Natural killer cell (primary cell): Measurements from ENCODE around the gene DDX1. TPM values are rescaled to one million over a fixed set of nuclear protein-coding genes. Genes with fewer than 3 reads are reported as not detected.

Experiments
- ATAC-seq, 3 donors: fragments of 150-1000 bp in 2 of 3; fragments of 200-7000 bp in 1 of 3; cut with Tn5 transposase; 1 replicate in 1 of 3; 2 replicates in 2 of 3; pipeline ENCODE4 v1.10.0; 2021; ENCODE audit warnings: mild to moderate bottlenecking in 2 of 3, moderate library complexity in 2 of 3
- DNase-seq, 2 donors: peaks; one replicate each; pipeline versions ENCODE4 v3.0.0 to v3.0.0-alpha.2; 2013 to 2021; ENCODE audit warnings: mixed read lengths in 1 of 2
- H3K27ac ChIP-seq: one replicate; pipeline ENCODE4 v1.5.1; 2013; ENCODE audit warnings: mild to moderate bottlenecking, low read length
- H3K27me3 ChIP-seq: one replicate; pipeline ENCODE4 v1.6.1; 2013; ENCODE audit warnings: low read length; ENCODE audit not compliant: control insufficient read depth, insufficient read depth
- H3K36me3 ChIP-seq: one replicate; pipeline ENCODE4 v1.6.1; 2013; ENCODE audit warnings: low read length; ENCODE audit not compliant: control insufficient read depth, insufficient read depth
- H3K4me1 ChIP-seq: one replicate; pipeline ENCODE4 v1.6.1; 2013; ENCODE audit warnings: low read length; ENCODE audit not compliant: control insufficient read depth, insufficient read depth
- H3K4me3 ChIP-seq: one replicate; pipeline ENCODE4 v1.5.1; 2013; ENCODE audit warnings: low read length
- H3K9me3 ChIP-seq: one replicate; pipeline ENCODE4 v1.6.1; 2013; ENCODE audit warnings: low read length; ENCODE audit not compliant: control insufficient read depth, insufficient read depth
- H3K27ac Mint-ChIP-seq, 2 donors: one replicate each; pipeline ENCODE4 v1.8.0; 2022; ENCODE audit warnings: mild to moderate bottlenecking in 2 of 2, mixed read lengths in 2 of 2, moderate library complexity in 1 of 2
- H3K27me3 Mint-ChIP-seq, 2 donors: one replicate each; pipeline ENCODE4 v1.8.0; 2022; ENCODE audit warnings: low read depth in 2 of 2, mixed read lengths in 2 of 2
- H3K36me3 Mint-ChIP-seq: one replicate; pipeline ENCODE4 v1.8.0; 2022; ENCODE audit warnings: mixed read lengths
- H3K4me1 Mint-ChIP-seq, 2 donors: one replicate each; pipeline ENCODE4 v1.8.0; 2022; ENCODE audit warnings: mixed read lengths in 2 of 2
- H3K4me3 Mint-ChIP-seq: one replicate; pipeline ENCODE4 v1.8.0; 2022; ENCODE audit warnings: mild to moderate bottlenecking, moderate library complexity, mixed read lengths
- H3K9me3 Mint-ChIP-seq, 2 donors: one replicate each; pipeline ENCODE4 v1.8.0; 2022; ENCODE audit warnings: mixed read lengths in 2 of 2
- WGBS: methylation state at CpG from one replicate; pipeline ENCODE4 v1.1.7; 2013; ENCODE audit warnings: missing lambda C conversion rate; ENCODE audit not compliant: insufficient coverage; 5-methylcytosine and 5-hydroxymethylcytosine counted together
- intact Hi-C: fragments of 100-400 bp; cut with micrococcal nuclease; formaldehyde crosslinking; loops from one replicate; pipeline ENCODE4 v1.14.2; 2022
- total RNA-seq, 4 donors: library from RNA; stranded (reverse); fragments of 120-200 nt in 1 of 4; gene quantifications; one replicate each; pipeline versions ENCODE4 v1.2.3 to v1.2.4, GENCODE V29; 2013 to 2022
- TF ChIP-seq, protein P1 (sequence below): fragments of 200-600 bp; IDR thresholded peaks from one replicate; pipeline ENCODE4 v1.8.0; 2022; ENCODE audit warnings: antibody characterized with exemption

The DDX1 gene
- total RNA-seq, 3 donors from 2014 or later (not counting 1 experiment from before 2014, with no cell fraction given): 28.5 to 43.4 (median 37.2) TPM

DNA sequence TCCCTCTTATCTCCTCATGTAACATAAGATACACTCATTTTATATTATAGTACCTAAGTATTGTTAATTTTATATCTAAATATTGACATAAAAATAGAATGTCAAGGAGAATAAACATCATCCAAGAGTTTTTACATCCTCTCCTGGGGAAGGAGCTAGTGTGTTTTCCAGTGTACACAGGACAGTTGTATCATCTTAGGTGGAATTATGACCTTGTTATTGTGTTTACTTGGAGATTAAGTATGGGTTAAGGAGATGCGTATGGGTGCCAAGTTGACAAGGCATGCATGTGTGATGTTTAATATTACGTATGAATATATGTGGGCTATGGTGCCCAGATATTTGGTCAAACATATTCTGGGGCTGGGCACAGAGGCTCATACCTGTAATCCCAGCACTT is 11.2 kb upstream of the DDX1 start:
- Histone ChIP-seq H3K27ac (no peak overlapping the region), H3K27me3 (no peaks in the 10 kb centered on the region), H3K4me1 (peaks cover 3% of the 10 kb centered on the region), H3K4me3 (no peak overlapping the region), H3K36me3 (no peaks in the 10 kb centered on the region), H3K9me3 (no peaks in the 10 kb centered on the region)
- DNase-seq: no peak
- WGBS: 91% methylated on average over 2 of the region's 2 CpGs
- intact Hi-C loops: no loop called here
- no peak overlapping the region for H3K27ac Mint-ChIP-seq
- peaks cover 19% of the 10 kb centered on the region in 2 donors for H3K27me3 Mint-ChIP-seq
- no peaks in the 10 kb centered on the region for H3K9me3 Mint-ChIP-seq
- no peak for ATAC-seq
- H3K4me3 Mint-ChIP-seq: no peak overlapping the region
- H3K36me3 Mint-ChIP-seq: no peaks in the 10 kb centered on the region
- TF ChIP-seq, protein P1, sequence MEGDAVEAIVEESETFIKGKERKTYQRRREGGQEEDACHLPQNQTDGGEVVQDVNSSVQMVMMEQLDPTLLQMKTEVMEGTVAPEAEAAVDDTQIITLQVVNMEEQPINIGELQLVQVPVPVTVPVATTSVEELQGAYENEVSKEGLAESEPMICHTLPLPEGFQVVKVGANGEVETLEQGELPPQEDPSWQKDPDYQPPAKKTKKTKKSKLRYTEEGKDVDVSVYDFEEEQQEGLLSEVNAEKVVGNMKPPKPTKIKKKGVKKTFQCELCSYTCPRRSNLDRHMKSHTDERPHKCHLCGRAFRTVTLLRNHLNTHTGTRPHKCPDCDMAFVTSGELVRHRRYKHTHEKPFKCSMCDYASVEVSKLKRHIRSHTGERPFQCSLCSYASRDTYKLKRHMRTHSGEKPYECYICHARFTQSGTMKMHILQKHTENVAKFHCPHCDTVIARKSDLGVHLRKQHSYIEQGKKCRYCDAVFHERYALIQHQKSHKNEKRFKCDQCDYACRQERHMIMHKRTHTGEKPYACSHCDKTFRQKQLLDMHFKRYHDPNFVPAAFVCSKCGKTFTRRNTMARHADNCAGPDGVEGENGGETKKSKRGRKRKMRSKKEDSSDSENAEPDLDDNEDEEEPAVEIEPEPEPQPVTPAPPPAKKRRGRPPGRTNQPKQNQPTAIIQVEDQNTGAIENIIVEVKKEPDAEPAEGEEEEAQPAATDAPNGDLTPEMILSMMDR: no peak
- no peaks in the 10 kb centered on the region for H3K4me1 Mint-ChIP-seq

DNA sequence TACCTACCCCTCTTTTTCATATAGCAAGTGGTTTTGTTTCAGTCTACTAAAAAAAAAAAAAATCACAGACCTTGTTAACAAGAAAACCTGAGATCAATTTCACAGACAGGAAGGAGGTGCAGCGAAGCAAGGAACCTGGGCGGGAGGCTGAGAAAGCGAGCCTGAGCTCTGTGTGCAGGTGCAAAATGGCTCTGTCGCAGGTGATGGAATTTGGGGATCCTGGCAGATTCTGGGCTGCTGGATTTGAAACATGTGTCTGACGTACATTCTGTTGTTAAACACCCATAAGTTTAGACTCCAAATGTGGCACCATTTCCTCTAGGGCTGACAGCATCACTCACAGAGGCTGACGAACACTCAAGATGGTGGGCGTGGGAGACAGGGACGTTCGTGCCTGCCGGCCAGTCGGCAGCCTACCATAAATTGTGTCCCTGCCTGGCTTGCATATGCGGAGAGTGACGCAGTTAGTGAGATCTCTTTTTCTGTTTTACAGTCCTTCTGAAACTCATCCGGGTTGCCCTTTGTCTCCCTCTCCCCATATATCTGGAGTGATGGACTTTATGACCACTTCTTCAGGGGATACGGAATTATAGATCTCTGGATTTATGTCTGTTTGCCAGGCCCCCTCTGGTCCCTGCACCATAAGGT is 8.8 kb upstream of the DDX1 start:
- Histone ChIP-seq H3K4me3 (no peak overlapping the region), H3K36me3 (no peaks in the 10 kb centered on the region), H3K27me3 (no peaks in the 10 kb centered on the region), H3K27ac (no peak overlapping the region), H3K9me3 (no peaks in the 10 kb centered on the region), H3K4me1 (no peaks in the 10 kb centered on the region)
- Mint-ChIP-seq H3K27me3 (peaks cover 19 to 21% of the 10 kb centered on the region in 2 donors), H3K27ac (no peak overlapping the region), H3K4me3 (no peak overlapping the region), H3K4me1 (no peaks in the 10 kb centered on the region), H3K9me3 (no peaks in the 10 kb centered on the region), H3K36me3 (no peaks in the 10 kb centered on the region)
- no peak for ATAC-seq
- 82% methylated on average over 15 of the region's 15 CpGs for WGBS
- TF ChIP-seq, protein P1: no peak
- intact Hi-C loops: no loop called here
- DNase-seq: no peak

DNA sequence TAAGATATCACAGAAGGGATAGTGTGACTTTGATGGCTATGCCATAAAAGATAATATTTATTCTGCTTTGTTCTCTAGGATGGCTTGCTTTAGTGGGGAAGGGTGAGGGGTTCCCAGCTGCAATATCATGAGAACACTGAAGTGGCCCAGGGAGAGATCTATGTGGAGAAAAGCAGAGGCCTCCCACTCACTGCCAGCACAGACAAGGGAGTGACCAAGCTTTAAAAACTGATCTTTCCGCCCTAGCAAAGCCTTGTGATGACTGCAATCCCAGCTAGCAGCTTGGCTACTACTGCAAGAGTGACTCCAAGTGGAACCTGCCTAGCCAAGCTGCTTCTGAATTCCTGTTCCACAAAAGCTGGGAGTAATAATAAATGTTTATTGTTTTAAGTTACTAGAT is 7.8 kb upstream of the DDX1 start:
- H3K36me3 Mint-ChIP-seq: no peaks in the 10 kb centered on the region
- Histone ChIP-seq H3K4me3 (no peak overlapping the region), H3K27me3 (no peaks in the 10 kb centered on the region), H3K4me1 (no peaks in the 10 kb centered on the region), H3K27ac (no peak overlapping the region), H3K36me3 (no peaks in the 10 kb centered on the region), H3K9me3 (no peaks in the 10 kb centered on the region)
- H3K27ac Mint-ChIP-seq: no peak overlapping the region
- peaks cover 19% of the 10 kb centered on the region in 2 donors for H3K27me3 Mint-ChIP-seq
- intact Hi-C loops: no loop called here
- H3K9me3 Mint-ChIP-seq: no peaks in the 10 kb centered on the region
- no peak overlapping the region for H3K4me3 Mint-ChIP-seq
- DNase-seq: no peak
- TF ChIP-seq, protein P1: no peak
- no peaks in the 10 kb centered on the region for H3K4me1 Mint-ChIP-seq
- no peak for ATAC-seq
- 89% methylated on average over 1 of the region's 1 CpG for WGBS

DNA sequence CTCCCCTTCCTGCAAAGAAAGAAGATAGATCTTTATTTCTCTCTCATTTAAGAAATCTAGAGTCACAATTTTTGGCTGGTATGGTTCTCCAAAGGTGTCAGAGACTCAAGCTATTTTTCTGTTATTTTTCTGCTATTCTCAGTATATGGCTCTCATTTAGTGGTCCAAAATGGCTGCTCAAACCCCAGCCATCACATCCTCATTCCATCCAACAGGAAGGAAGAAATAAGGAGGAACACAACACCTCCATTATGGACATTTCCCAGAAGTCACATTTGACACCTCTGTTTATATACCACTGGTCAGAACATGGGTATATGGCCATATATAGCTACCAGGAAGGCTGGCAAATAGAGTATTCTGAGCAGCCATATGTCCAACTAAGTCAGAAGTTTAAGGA is 7.4 kb upstream of the DDX1 start:
- no peak for ATAC-seq
- DNase-seq: no peak
- TF ChIP-seq, protein P1: no peak
- Histone ChIP-seq H3K36me3 (no peaks in the 10 kb centered on the region), H3K27me3 (no peaks in the 10 kb centered on the region), H3K4me1 (no peaks in the 10 kb centered on the region), H3K4me3 (no peak overlapping the region), H3K9me3 (no peaks in the 10 kb centered on the region), H3K27ac (no peak overlapping the region)
- H3K9me3 Mint-ChIP-seq: no peaks in the 10 kb centered on the region
- intact Hi-C loops: no loop called here
- peaks cover 17 to 19% of the 10 kb centered on the region in 2 donors for H3K27me3 Mint-ChIP-seq
- no peak overlapping the region for H3K4me3 Mint-ChIP-seq
- H3K4me1 Mint-ChIP-seq: no peaks in the 10 kb centered on the region
- no peak overlapping the region for H3K27ac Mint-ChIP-seq
- no peaks in the 10 kb centered on the region for H3K36me3 Mint-ChIP-seq
